NOMO-1 treated with dmso at 0.1 percent for 144 hours (cell line): Measurements from ENCODE around the gene TIGD3.

ENCODE experiments used
- DNase-seq: peaks from one replicate; lab custom pipeline; 2025; ENCODE audit not compliant: unreplicated experiment; lab: John Stamatoyannopoulos, UW

TIGD3 gene

DNA sequence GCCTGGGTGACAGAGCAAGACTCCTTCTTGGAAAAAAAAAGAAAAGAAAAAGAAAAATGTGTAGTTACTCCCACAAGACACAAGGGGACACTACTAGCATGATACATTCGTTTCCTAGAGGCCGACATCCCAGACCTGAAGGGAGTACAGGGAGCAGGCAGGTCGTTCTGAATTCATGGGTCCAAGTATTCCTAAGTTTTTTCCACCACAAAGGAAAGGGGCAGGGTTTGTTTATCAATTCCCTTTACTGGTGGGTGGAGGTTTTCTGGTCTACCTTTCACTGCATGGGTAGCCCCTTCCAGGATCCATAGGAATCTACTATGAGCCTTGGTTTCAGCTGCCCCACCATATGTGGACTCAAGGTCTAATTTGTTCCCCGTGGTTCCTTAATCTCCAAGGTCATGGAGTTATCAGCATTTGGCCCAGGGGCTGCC lies 11.8 kb downstream of the TIGD3 start:
- DNase-seq, result peak; percentile 29

DNA sequence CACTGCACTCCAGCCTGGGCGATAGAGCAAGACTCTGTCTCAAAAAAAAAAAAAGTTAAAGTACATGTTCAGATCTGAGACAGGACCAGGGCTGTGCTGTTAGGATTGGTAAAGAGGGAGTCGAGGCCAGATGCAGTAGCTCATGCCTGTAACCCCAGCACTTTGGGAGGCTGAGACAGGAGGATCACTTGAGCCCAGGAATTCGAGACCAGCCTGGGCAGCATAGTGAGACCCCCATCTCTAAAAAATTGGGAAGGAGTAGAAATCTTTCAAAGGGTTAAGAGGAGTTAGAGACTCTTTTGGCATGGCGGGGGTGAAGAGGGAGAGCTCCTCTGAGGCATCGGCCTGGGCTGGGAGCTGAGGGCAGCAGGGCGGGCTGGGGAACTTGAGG lies 16.1 kb downstream of the TIGD3 start:
- DNase-seq, result no peak

DNA sequence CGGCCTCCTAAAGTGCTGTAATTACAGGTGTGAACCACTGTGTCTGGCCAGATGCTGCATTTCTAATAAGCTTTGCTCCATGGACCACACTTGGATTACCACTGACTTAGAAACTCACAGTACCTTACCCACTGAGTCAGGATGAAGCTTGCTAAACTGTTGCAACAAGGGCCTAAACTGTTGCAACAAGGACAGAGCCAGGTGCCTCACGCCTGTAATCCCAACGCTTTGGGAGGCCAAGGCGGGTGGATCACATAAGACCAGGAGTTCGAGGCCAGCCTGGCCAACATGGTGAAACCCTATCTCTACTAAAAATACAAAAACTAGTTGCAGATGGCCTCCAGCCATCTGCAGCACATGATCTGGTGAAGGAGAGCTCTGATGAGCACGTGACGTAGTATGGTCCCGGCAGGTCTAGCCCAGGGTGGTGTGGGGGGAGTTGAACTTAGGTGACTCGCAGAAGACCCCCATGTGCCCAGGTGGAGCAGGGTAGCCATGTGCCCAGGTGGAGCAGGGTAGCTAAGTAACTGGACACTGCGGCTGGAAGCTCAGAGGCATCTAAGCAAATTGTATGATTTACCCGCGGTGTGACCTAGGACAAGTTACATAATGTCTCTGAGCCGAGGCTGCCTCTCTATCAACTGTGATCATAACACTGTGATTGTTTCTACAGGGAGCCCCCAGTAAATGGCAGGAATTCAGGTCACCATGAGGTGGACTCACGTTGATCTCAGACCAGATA lies 19.5 kb downstream of the TIGD3 start:
- no peak for DNase-seq

DNA sequence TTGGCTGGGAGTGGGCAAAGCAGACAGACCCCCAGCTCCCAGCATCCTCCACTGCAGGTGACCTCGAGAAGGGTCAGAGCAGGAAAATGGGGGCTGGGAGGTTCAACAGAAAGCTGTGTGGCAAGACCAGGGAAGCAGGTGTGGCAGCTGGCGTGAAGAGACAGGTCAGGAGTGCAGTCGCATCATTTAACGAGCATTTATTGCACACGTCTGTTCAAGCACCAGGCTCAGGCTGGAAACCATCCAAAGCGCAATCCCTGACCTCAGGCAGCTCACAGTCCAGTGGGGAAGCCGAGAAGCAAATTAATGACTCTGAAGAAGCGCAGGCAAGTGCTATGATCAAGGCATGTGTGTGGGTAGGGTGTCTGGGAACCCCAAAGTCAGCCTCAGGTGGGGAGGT lies 20.5 kb downstream of the TIGD3 start:
- DNase-seq, result no peak

DNA sequence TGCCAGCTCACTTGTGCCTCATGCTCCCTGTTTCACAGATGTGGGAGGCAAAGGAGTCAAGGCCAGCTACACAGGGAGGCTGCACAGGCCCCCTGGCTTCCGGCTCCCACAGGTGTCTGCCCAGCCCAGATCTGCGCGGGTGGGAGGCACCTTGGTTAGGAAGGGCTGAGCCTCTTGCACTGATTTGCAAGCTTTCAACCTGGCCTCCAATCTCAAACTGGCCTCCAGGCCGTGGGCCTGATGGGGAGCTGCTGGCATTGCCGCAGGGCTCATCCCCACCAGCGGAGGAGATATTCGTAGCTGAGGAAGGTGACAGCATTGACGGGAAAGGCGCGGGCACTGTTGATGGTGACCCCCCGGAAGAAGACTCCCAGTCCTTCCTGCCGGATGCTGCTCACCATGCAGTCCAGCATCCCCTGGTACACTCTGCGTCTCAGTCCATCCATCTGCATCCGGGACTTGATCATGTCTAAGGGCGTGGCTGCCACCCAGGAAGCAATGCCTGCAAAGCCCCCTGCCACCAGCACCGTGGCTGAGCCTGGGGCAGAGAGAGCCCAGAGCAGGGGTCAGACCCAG lies 21.7 kb downstream of the TIGD3 start:
- no peak for DNase-seq

DNA sequence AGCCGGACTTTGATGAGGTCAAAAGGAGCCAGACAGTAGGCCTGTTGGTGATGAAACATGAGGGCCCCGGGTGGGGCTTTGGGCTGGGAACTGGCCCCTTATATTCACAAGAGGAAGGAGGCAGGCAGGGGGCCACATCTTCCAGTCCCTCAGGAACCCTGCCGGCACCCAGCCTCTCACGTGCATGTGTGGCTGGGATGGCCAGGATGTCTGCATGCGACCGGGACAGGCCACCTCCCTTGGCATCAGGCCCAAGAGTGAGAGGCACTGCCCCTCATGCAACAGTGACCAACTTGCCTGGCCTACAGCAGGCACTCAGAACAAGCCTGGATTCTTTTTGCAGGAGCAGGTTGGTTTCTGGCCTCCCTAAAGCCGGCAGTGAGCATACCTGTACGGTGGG lies 22.5 kb downstream of the TIGD3 start:
- DNase-seq, result no peak

DNA sequence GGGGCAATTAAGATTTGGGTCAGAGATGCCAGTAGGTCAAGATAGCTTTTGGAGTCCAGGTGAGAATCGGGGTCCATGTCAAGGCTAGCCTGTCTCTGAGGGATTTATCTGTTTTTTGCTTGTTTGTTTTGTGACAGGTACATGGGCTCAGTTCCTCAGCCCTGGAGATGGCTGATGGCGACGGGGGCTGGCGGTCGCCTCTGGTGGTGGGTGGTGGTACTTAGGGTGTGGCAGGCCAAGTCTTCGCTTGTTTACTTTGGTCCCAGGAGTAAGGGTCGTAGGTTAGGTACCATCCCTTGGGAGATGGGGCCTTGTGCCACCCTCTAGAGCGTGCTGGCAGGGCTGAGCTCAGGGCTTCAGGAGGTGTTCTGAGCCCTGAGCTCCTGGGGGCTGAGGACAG lies 23.2 kb downstream of the TIGD3 start:
- no peak for DNase-seq

DNA sequence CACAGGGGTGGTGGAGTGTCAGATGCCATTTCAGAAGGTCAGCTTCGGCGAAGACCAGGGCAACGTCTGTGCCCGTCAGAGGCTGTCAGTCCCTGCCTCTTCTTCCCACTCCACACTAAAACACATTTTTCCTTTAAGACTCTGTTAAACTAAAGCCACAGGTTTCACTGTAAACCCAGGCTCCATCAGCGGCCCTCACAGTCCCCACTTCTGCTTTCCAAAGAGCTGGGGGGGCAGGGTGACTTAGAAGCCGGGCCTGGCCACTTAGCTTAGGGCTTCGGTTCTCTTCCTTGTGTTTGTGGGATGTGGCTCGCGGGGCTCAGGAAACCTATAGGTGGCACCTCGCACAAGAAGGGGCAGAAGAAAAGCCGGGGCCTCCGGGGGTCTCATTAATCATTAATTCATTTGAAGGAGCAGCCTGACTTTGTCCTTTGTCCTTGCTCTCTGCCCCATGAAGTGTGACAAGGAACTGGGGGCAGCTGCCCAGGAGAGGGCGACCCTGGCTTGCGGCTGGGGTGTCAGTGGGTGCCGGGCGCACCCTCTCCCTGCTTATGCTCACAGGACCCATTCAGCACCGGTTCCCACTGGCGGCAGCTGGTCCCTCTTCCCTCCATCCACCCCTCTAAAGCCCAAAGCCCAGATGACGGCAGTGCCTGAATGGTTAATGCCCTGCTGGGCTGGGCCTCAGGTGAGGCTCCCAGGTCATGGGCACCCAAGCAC lies 23.8 kb downstream of the TIGD3 start:
- DNase-seq, result peak; percentile 76

DNA sequence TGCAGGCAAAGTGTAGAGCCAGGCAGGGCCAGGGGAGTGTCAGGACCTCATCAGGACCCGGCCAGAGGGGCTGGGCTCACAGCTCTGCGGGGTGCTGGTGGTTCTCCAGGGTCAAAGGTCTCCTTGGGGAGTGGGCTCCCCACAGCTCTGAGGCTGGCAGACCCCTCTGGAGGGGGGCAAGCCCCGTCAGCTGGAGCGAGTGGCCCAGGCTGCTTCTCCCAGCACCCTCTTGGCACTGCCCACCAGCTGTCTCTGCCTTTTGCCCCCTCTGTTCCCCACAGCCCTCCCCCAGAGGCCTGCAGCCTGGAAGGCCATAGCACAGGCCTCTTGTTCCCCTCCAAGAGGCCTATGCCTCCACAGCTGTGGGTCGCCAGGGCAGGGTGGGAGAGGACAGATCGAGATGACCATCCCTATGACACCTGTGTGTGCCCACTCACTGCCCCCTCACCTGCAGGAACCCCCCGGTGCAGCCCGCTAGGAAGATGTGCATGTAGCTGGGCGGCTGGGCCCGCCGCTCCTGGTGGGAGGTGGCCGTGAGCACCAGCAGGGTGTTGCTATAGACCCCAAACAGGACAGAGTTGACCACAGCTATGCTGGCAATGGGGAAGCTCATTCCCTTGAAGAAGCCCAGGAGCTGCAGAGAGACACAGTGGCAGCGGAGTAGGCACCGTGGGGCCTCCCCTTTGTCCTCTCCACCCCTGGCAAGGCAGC lies 24.5 kb downstream of the TIGD3 start:
- no peak for DNase-seq

DNA sequence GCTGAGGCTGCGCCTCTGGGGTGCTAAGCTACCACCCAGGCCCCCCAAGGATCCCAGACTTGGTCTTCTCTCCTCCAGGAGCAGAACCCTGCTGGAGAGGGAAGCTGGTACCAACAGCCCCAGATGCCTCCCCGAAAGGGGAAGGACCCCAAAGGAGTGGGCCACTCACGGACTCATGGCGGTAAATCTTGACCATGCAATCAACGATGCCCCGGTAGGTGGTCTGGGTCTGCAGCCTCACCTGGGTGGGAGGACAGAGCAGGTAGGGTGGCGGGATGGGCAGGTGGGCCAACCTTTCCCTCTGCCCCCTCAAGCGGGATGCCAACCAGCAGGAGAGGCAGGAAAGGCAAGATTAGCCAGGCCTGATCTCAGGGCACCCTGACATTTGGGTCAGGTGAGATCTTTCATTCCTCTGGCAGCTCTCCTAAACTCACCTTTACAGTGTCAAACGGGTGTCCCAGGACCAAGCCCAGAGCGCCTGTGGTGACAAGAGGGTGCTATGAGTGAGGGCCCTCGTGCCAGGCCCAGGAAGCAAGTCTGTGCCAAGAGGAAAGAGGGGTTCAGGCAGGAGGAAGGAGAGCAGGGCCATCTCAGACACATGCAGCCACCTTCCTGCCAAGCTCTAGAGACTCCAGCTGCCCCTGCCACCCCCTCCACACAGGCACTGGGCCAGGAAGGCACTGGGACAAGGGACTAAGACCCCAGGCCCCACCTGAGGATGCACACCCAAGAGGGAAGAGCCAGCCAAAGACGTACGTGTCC lies 25.3 kb downstream of the TIGD3 start:
- DNase-seq, result no peak

DNA sequence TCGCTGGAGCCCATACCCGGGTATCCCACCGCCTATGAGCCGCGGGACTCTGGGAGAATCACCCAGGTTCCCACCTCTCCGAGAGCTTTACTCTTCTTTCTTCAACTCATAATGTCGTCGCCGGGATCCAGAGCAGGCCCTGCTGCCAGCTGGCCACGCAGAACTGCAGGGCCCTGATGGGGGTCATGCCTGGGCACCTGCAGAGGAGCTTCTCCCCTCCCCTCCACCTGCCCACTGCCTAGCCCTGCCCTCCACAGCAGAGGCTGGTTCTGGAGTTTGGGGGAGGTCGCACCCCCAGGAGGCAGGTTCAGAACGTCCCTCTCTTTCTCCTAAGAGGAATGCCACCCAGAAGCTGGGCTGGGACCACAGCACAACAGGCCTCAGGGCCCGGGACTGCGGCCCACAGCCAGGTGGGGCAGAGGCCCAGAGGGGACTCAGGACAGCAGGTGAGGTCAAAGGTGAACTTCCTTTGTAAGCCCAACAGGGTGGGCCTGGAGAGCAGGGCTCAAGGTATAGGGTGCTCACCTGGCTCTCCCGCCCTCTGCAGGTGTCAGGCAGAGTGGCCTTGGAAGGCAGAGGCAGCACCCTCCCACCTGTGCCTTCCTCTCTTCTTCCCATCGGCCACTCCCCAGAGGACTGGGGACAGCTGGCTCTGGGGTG lies 26.0 kb downstream of the TIGD3 start:
- no peak for DNase-seq

DNA sequence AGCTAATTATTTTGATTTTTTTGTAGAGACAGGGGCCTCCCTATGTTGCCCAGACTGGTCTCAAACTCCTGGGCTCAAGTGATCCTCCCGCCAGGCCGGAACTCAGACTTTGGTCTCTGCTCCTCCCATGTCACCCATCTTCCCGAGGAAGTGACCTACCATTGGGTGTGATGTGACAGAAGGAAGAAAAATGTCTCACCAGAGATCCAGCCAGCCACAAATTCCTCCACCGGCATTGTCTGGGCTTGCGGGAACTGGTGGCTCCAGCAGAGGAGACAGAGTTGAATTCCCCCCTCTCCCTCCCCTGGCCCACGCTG lies 27.1 kb downstream of the TIGD3 start:
- DNase-seq, result peak; percentile 53

DNA sequence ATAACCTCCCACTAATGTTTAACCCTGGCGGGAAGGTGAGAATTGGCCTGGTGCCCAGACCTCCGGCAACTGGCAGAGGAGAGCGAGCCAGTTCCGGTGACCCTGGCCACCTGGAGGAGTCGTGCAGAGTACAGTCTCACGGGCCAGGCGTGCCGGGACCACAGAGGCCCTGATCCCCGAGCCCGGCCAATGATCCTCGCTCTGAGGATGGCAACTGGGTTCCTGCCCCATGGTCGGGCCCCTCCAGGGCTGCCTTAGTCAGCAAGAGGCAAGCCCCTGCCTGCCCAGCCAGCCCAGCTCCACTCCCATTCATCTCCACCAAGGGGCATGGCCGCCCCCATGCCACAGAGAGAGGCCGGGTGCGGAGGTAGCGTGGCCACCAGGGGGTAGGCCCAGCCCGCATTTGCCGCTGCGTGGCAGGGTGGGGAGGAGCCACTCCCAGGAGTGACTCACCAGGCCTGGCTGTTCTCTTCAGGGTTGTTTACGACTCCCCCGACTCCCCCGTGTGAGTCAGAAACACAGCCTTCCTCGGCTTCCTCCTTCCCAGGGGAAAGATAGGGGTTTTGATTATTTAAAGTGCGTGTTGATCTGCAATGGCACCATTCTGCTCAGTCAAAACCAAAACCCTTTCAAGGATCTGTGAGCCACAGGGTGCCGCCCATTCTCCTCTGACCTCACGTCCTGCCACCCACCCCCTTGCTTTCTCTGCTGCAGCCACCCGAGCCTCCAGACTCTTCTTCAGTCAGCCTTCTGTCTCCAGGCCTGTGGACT lies 27.7 kb downstream of the TIGD3 start, which contains the start of gene SLC25A45:
Gene SLC25A45 (minus strand): TSS at position 614 of the 771 bp plus-strand sequence. CDS start 695 bp downstream, outside the sequence.
- DNase-seq, result peak; percentile 84

DNA sequence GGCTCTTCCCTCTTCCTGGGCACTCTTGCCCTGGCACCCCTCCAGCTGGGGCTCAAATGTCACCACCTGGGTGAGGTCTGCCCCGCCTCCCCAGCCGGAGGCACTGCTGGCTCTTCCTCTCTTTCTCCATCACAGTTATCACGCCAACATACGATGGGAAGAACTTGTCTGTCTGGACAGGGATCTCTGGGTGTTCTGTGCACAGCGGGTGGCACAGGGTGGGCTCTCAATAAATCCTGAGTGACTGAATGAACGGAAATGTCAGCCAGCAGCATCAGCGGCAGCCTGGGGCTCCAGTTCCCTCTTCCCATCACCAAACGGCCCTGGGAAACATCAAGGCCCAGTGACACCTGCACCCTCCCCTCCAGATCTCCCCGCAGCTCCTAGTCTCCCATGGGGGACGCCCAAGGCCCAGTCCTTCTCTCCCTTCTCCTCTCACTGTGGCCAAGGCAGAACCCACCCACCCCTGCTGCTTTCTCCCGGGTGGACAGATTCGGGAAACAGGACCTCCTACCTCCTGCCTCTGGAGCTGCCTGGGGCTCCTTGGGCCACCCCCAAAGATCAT lies 28.3 kb downstream of the TIGD3 start:
- no peak for DNase-seq

DNA sequence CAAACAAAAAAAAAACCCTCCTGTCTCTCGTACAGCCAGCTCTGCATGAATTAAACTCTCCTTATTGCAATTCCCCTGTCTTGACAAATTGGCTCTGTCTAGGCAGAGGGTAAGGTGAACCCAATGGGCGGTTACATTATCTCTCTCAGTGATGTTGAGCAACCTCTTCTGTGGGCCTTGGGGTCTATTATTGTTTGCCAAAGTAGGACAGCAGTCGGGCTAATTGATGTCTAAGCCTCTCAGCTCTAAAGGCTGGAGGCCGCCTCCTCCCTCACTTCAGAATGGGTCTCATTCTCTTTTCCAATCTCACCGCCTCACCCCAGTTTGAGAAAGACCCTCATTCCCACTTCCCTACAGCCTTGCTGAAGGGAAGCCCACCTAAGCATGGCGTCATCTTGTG lies 29.2 kb downstream of the TIGD3 start:
- DNase-seq, result no peak

DNA sequence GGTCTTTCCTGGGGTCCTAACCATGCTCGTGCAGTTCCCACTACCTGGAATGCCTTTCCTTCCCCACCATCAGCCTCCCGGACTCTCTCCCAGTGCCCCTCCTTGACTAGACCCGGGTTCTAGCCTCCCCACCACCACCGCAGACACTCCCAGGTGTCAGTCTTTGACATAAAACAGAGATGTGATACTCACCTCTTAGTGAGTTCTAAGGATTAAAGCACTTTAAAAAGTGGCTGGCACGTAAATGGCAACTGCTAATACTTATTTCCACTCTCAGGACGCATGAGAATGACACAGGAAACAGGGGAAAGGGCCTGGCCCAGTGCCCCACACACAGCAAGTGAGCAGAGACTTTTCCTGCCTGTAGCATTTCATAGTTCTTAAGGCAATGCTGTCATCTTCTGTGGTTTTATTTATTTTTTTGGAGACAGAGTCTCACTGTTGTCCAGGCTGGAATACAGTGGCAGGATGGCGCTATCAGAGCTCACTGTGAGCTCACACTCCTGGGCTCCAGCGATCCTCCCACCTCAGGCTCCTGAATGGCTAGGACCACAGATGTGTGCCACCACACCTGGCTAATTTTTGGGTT lies 29.8 kb downstream of the TIGD3 start:
- DNase-seq, result no peak

DNA sequence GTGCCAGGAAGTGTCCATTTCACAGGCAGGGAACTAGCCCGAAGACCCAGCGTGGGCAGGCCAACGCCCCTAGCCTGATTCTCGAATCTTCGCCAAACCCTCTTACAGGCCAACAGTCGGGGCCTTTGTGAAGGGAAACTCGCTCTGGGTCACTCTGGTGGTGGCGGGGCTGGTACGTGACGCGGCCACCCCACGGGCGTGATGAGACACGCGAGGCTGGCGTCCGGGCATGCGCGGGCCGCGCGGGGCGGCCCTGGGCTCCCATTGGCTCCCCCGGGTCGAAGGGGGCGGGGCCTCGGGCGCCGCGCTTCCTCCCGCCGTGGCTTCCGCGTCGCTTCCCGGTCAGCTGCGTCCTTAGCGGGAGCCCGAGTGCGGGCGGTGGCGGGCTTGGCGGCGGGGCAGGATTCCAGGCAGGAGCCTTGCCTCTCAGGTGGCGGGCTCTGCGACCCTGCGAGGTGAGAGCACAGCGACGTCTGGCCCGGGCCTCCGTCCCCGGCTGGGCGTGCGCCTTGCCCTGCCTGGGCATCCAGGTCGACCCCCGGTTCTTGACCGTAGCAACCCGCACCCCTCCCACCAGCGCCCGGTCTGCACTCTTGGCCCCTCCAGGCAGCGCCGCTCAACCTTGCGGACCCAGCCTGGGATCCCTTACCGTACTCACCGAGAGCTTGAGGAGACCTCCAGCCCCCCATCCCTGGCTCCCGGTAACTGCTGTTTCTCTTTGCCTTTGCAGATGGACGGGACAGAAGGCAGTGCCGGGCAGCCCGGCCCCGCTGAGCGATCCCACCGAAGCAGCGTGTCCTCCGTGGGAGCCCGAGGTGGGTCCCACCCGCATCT lies 32.0 kb downstream of the TIGD3 start, which contains the start of gene FRMD8:
Gene FRMD8 (plus strand): TSS at position 331 of the 834 bp plus-strand sequence. CDS start 400 bp downstream, at position 731.
- peak; percentile 52 for DNase-seq

DNA sequence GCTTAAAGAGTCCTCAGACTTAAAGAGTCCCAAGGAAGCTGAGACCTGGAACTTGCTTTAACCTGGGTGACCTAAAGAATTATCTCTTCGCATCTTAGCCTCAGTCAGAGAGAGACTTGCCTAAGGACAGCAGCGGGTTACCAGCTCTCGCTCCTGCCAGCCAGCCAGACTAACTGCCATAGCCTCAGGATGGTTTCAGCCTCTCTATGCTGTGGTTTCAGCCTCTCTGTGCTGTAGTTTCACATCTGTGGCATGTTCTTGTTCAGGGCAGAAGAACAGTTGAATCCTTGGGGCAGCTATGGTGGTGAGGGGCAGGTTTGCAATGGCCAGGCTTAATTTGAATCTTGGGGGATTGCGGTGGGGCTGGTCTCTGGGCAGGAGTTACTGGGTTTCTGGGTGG lies 34.2 kb downstream of the TIGD3 start:
- DNase-seq, result no peak
